ENCODE measurements around the gene IGSF6.

GRCh38 chr16:21689107-21689506 is 36.7 kb upstream of the IGSF6 start:
- TF ChIP-seq POLR2A (IDR thresholded peaks at IDR 0.05; ENCODE audit: low read length): no peak
- no peak for TF ChIP-seq GATA1 (IDR thresholded peaks at IDR 0.05; ENCODE audit: low read depth, low read length)
